DOHH2 (cell line): Measurements from ENCODE around the gene TAS2R60.

ENCODE experiments used
- H3F3A ChIP-seq: fragments of 200-600 bp; sonication (generic), shearing (Covaris generic); 2 replicates; pipeline ENCODE4 v1.6.0; 2016; ENCODE audit warnings: antibody characterized with exemption, mild to moderate bottlenecking; ENCODE audit not compliant: control insufficient read depth, insufficient read depth
- H3K27ac ChIP-seq: fragments of 200-600 bp; sonication (generic); 2 replicates; pipeline ENCODE4 v1.5.1; 2014; ENCODE audit warnings: low read depth, mild to moderate bottlenecking, low read length, moderate library complexity
- H3K27me3 ChIP-seq: fragments of 200-600 bp; sonication (generic); 2 replicates; pipeline ENCODE4 v1.6.1; 2014; ENCODE audit warnings: mild to moderate bottlenecking, low read length, mixed read lengths; ENCODE audit not compliant: control insufficient read depth
- H3K36me3 ChIP-seq: fragments of 200-600 bp; sonication (generic); 2 replicates; pipeline ENCODE4 v1.6.1; 2014; ENCODE audit warnings: mild to moderate bottlenecking, low read length, moderate library complexity, mixed read lengths; ENCODE audit not compliant: control insufficient read depth
- H3K4me1 ChIP-seq: fragments of 200-600 bp; sonication (generic); 2 replicates; pipeline ENCODE4 v1.6.1; 2014; ENCODE audit warnings: mild to moderate bottlenecking, low read length, mixed read lengths; ENCODE audit not compliant: control insufficient read depth
- H3K4me2 ChIP-seq: fragments of 200-600 bp; sonication (generic); 2 replicates; pipeline ENCODE4 v1.6.0; 2014; ENCODE audit warnings: mild to moderate bottlenecking, low read length, moderate library complexity
- H3K4me3 ChIP-seq: fragments of 200-600 bp; sonication (generic); 2 replicates; pipeline ENCODE4 v1.5.1; 2014; ENCODE audit warnings: mild to moderate bottlenecking, low read length, mixed read lengths
- H3K79me2 ChIP-seq: fragments of 200-600 bp; sonication (generic); 2 replicates; pipeline ENCODE4 v1.6.1; 2014; ENCODE audit warnings: mild to moderate bottlenecking, low read length, mixed read lengths; ENCODE audit not compliant: control insufficient read depth
- H3K9me2 ChIP-seq: fragments of 200-600 bp; sonication (generic); replicated peaks from 2 replicates; pipeline ENCODE4 v1.6.1; 2014; ENCODE audit warnings: mild to moderate bottlenecking, low read length, mixed read lengths; ENCODE audit not compliant: control insufficient read depth
- H3K9me3 ChIP-seq: fragments of 200-600 bp; sonication (generic); 2 replicates; pipeline ENCODE4 v1.6.1; 2014; ENCODE audit warnings: antibody characterized with exemption, low read length, mixed read lengths; ENCODE audit not compliant: control insufficient read depth, insufficient read depth
- H4K20me1 ChIP-seq: fragments of 200-600 bp; sonication (generic); 2 replicates; pipeline ENCODE4 v1.6.0; 2014; ENCODE audit warnings: low read depth, mild to moderate bottlenecking, antibody characterized with exemption, low read length, moderate library complexity; ENCODE audit not compliant: control insufficient read depth, insufficient read depth
- EZH2phosphoT487 ChIP-seq: fragments of 200-600 bp; sonication (generic); IDR thresholded peaks from 2 replicates; pipeline ENCODE4 v1.6.1; 2017; ENCODE audit warnings: borderline replicate concordance, mild to moderate bottlenecking, antibody characterized with exemption, low read length, moderate library complexity, mixed read lengths
- TF ChIP-seq, protein P1 (sequence below): fragments of 200-600 bp; sonication (generic); IDR thresholded peaks from one replicate; pipeline ENCODE4 v1.5.1; 2014; ENCODE audit warnings: antibody characterized with exemption, mild to moderate bottlenecking, low read depth, low read length; ENCODE audit not compliant: poor library complexity, severe bottlenecking

Gene TAS2R60

DNA sequence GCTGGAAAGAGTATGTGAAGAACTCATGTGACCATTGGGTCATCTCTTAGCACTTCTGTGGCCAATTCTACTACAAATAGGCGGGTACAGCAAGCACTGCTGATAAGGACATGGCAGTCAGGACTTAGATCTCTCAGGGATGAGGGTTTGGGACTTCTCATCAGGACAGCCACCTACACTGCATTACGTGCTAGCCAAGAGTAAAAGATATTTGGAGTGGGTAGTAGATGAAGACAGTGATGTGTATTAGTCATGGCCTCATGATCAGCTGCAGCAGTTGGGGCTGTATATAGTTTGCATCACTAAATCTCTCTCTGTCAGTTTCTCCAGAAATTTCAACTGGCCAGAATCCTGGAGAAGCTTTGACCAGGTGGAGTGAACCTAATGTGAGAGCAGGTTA, 9.2 kb downstream of the TAS2R60 start:
- no peak for TF ChIP-seq EZH2phosphoT487
- TF ChIP-seq, protein P1, sequence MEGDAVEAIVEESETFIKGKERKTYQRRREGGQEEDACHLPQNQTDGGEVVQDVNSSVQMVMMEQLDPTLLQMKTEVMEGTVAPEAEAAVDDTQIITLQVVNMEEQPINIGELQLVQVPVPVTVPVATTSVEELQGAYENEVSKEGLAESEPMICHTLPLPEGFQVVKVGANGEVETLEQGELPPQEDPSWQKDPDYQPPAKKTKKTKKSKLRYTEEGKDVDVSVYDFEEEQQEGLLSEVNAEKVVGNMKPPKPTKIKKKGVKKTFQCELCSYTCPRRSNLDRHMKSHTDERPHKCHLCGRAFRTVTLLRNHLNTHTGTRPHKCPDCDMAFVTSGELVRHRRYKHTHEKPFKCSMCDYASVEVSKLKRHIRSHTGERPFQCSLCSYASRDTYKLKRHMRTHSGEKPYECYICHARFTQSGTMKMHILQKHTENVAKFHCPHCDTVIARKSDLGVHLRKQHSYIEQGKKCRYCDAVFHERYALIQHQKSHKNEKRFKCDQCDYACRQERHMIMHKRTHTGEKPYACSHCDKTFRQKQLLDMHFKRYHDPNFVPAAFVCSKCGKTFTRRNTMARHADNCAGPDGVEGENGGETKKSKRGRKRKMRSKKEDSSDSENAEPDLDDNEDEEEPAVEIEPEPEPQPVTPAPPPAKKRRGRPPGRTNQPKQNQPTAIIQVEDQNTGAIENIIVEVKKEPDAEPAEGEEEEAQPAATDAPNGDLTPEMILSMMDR: no peak
- H3K9me2 ChIP-seq: no peaks in the 10 kb centered on the region
- H3K9me3 ChIP-seq: no peaks in the 10 kb centered on the region
- H3K4me3 ChIP-seq: no peak overlapping the region
- no peak overlapping the region for H3K4me2 ChIP-seq
- no peaks in the 10 kb centered on the region for H3K36me3 ChIP-seq
- peaks cover 11% of the 10 kb centered on the region for H3K27me3 ChIP-seq
- no peaks in the 10 kb centered on the region for H3K4me1 ChIP-seq
- H4K20me1 ChIP-seq: no peaks in the 10 kb centered on the region
- H3F3A ChIP-seq: no peaks in the 10 kb centered on the region
- no peaks in the 10 kb centered on the region for H3K79me2 ChIP-seq
- H3K27ac ChIP-seq: no peak overlapping the region

DNA sequence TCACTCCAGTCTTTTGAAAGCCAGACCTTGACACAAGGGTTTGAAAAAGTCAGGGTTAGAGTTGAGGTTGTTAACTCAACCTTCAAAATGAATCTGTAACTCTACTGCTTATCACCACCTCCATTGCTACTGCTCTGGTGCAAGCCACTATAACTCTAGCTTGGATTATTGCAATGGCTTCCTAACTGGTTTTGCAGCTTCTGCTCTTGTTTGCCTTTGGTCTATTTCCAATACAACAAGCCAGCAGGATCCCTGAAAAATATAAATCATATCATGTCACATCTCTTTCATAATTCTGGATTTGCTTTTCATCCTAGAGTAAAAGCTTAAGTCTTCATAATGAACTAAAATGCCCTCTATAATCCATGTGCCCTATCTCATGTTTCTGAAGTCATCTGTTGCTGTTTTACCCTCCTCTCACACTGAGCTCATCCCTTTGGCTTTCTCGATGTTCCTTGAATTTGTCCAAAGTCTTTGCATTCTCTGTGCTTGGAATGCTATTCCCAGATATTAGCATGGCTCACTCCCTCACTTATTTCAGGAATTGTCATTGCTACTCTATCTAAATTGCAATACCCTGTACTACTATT, 10.9 kb downstream of the TAS2R60 start:
- Histone ChIP-seq H3F3A (no peaks in the 10 kb centered on the region), H3K9me2 (no peaks in the 10 kb centered on the region), H3K36me3 (no peaks in the 10 kb centered on the region), H3K4me2 (no peak overlapping the region), H3K27ac (no peak overlapping the region), H3K9me3 (no peaks in the 10 kb centered on the region), H3K4me1 (no peaks in the 10 kb centered on the region), H4K20me1 (no peaks in the 10 kb centered on the region), H3K4me3 (no peak overlapping the region), H3K79me2 (no peaks in the 10 kb centered on the region), H3K27me3 (peaks cover 12% of the 10 kb centered on the region)
- TF ChIP-seq EZH2phosphoT487: no peak

DNA sequence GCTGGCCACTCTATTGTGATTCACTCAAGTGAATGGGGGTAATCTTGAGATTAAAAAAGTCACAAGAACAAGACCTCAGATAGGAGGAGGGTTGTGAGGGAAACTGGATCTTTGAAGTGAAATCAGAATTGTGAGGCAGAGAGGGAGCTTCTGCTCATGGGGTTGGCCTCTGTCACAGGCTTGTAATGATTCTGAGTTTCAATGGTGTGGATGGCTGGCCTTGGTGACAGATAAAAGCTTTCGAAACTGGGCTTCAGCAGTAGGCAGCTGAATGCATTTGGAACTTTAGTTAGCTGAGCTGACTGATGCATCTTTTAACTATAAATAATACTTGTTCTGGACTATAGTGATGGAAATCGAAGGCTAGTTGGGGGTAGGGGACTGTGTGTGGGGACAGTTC, 12.2 kb downstream of the TAS2R60 start:
- Histone ChIP-seq H3K4me2 (no peak overlapping the region), H3F3A (no peaks in the 10 kb centered on the region), H3K4me1 (no peaks in the 10 kb centered on the region), H3K27ac (no peak overlapping the region), H4K20me1 (no peaks in the 10 kb centered on the region), H3K27me3 (peaks cover 12% of the 10 kb centered on the region), H3K36me3 (no peaks in the 10 kb centered on the region), H3K9me3 (no peaks in the 10 kb centered on the region), H3K79me2 (no peaks in the 10 kb centered on the region), H3K9me2 (no peaks in the 10 kb centered on the region), H3K4me3 (no peak overlapping the region)
- no peak for TF ChIP-seq EZH2phosphoT487
- TF ChIP-seq, protein P1: no peak

DNA sequence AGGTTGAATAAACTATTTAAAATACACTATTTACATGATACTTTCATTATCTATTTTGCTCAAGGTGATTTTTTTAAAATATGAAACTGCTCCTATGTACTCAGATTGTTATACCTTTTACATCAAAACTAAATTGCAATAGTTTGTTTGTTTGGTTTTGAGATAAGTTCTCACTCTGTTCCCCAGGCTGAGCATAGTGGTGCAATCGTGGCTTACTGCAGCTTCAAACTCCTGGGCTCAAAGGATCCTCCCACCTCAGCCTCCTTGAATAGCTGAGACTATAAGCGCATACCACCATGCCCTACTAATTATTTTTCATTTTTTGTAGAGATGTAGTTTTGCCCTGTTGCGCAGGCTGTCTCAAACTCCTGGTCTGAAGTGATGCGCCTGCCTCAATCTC, 12.7 kb downstream of the TAS2R60 start:
- TF ChIP-seq, protein P1: no peak
- Histone ChIP-seq H3K36me3 (no peaks in the 10 kb centered on the region), H3K4me2 (no peak overlapping the region), H3K27me3 (peaks cover 12% of the 10 kb centered on the region), H3K79me2 (no peaks in the 10 kb centered on the region), H3K4me3 (no peak overlapping the region), H3K9me3 (no peaks in the 10 kb centered on the region), H3K9me2 (no peaks in the 10 kb centered on the region), H4K20me1 (no peaks in the 10 kb centered on the region), H3K27ac (no peak overlapping the region), H3K4me1 (no peaks in the 10 kb centered on the region), H3F3A (no peaks in the 10 kb centered on the region)
